Stimulated activated CD4-positive, alpha-beta T cell treated with anti-CD3 and anti-CD28 coated beads, Interleukin-1b, Interleukin-23, amount 100 ng/mL, for 4 hours (primary cell): Measurements from ENCODE around the gene BTBD9.
"Not testable (repeated sequence)": the region's sequence is repeated elsewhere in the genome, so short reads cannot be mapped to it uniquely, and the experiment has no call there.

Experiments
- DNase-seq, 2 donors: peaks; one replicate each; pipeline ENCODE4 v3.0.0-alpha.2; 2020; ENCODE audit warnings: low read depth in 2 of 2

BTBD9 gene

DNA sequence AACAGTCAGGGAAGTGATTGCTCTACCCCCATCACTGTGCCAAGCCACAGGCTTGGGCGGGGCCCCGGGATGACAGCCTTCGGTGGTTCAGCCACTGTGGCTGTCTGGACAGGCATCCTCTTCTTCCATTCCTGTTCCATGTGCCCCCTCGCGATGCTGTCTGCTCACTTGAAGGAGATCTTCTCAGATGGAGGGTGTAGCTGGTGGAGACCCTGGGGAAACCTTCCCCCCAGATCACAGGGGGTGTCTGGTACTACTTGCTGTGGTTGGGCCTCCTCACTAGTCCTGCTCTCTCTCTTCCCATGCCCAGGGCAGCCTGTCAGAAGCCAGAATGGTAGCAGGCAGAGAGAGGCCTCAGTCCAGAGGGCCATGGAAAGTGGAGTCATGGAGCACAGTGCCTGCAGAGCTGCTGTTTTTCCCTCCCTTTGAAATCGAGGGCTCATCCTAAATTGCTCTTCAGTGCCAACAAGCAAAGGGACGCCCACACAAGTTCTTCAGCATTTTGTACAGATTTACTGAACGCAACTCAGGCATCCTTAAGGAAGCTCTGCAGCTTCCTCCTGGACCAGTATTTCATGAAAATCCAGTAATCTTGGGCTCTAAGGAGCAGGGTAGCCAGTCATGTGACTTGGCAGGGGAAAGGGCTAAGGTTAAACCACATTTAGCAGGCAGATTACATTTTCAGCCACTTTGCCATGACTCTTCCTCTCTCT, 493.6 kb downstream of the BTBD9 start:
- no peak for DNase-seq

DNA sequence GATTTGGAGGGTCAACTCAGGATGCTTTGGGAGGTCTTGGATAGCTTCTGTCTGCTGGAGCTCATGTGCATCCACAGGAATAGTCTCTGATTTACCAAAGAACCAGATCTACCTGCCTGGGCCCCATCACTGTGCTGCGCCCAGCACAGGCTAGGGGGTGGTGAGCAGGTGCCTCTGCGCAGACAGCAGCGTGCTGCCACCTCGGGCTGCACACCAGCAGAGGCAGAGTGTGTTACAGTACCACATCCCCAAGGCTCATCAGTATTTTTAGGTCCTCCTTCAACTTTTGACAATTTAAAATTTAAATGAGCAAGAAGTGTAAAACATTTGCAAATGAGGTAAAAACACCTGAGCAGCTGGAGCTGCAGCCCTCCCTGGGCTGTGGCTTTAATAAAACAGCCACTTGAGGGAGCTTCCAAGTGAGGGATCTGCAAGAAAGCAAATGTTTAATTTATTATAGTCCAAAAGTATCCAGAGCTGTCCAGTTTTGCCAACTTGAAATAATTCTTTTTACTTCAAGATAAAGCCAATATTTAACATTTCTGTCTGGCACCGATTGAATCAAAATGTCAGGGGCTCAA, 495.3 kb downstream of the BTBD9 start:
- DNase-seq: no peak

DNA sequence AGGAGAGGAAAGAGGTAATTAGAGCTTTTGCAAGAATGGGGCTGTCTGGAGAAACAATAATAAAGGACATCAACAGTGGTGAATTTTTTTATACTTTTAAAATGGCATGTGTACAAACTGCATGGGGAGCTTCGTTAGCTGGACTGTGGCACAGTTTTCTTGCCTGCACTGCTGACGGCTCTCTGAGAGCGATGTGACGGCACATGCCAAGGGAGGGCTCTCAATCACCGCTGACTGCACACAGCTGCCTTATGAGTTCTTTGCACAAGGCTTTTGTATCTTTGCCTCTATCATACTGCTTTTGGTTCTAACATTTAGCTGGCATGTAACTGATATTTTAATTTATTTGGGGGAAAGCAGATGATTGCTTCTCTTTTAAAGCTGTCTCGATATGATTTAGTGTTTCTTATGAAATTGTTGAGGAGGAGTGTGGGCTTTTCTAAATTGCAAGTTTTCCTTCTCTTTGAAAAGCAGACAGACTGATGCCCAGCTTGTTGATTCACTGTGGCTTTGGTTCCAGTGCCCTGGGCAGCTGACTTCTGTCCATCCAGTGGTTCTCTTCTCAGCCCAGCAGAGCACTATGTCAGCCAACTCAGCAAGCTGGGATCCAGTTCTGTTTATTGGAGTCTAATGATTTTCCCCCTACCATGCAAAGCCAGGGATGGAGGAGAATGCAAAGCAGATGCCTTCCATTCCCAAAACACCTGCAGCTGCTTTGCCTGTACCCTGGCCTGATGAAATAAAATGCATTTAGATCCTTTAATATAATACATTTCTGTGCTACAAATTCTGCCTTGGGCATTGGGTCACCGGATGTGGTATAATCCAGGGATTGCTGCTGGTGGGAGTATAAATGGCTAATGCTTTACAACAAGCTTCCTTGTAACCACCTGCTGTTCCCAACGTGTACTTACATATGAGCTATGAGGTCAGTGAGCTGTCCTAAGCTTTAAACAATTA, 496.3 kb downstream of the BTBD9 start:
- DNase-seq: no peak

DNA sequence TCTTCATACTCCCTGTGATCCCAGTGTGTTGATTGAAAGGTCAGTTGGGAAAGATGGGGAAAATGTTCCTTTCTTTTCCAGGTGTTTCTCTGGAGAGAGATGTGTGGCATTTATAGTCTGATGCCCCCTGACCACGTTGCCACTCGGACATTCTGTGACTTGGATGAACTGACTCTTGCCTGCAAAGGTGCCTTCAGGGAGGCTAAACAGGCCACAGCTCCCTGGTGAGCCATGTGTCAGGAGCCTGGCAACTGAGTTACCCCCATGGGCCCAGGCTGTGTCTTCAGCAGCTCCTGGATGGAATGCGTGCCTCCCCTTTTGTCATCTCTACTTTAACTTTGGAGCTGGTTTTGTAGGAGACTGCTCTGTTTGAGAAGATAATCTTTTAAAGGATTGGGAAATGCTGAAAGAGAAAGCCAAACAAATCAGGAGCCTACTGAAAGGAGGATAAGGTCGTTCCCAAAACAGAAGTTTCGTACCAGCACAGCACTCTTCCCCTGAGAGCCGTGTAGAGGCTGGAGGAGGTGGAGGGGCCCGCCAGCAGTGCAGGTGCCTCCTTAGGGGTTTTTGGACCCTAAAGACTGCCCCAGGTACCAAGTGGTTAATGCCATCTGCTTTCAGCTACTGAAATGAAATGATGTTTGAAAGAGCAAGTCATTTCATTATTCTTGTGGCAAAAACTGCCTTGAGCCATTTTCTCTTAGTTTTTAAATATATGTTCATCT, 497.4 kb downstream of the BTBD9 start:
- no peak for DNase-seq

GRCh38 chr6:38141716-38142115, 498.0 kb downstream of the BTBD9 start:
- DNase-seq: no peak

- no peak for DNase-seq
Observed at GRCh38 chr6:38141085-38141484, 498.6 kb downstream of the BTBD9 start.

DNA sequence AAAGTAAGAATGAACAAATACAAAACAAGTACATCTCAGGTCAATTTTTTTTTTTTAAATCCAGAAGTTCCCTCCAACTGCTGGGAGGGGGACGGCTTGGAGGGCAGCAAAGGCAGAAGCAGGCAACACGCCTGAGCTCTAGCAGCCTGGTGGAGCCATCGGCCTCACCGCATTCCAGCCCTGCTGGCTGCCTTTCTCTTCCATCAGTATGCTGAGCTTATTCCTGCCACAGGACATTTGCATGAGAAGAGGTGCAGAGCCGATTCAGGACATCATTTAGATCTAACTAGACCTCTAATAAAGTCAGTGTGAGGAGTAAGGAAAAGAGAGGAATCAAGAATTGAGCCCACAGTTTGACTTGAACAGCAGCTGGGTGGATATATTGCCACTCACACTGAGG, 501.4 kb downstream of the BTBD9 start:
- DNase-seq: no peak

DNA sequence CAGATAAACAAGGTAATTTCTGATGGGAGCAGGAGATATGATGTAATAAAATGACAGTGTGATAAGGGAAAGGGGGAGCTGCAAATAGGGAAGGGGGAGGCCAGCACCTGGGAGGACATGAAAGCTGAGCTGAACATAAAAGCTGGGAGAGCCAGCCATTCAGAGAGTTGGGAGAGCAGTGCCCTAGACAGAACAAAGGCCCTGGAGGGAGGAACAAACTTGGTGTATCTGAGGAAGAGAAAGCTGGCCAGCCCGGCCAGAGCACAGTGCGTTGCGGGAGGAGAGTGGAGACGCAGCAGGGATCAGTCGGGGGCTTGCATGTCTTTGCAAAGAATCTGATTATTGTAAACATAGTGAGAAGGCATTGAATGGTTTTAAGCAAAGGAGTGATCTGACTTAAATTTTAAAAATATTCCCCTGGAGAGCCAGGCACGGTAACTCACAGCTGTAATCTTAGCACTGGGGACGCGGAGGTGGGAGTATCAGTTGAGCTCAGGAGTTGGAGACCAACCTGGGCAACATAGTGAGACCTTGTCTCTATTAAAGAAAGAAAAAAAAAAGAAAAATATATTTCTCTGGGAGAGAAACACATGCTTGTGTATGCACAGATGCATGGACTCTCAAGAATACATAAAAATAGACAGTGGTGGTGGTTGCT, 502.0 kb downstream of the BTBD9 start:
- DNase-seq: no peak

GRCh38 chr6:38136547-38136946, 503.2 kb downstream of the BTBD9 start:
- no peak for DNase-seq

DNA sequence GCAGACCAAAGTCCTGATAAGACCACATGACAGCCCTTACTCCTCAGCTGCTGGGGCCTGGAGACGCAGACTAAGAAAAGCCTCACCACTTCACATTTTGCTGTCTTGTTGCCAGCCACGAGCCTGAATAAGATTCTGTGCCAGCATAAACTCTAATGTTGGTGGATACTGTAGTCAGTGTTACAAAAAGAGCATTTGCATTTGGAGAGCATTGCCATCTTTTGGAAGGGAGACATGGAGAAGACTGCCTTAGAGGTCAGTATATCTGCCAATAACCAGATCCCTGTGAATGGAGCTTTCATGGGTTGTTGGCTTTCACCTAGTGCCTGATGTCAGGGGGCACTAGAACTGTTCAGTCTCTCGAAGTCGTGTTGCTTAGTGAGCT, 505.0 kb downstream of the BTBD9 start:
- no peak for DNase-seq

GRCh38 chr6:38133932-38134703, 505.6 kb downstream of the BTBD9 start:
- DNase-seq: no peak

- DNase-seq: no peak
Observed at GRCh38 chr6:38131527-38131965, 508.2 kb downstream of the BTBD9 start.

GRCh38 chr6:38127284-38127683, 512.4 kb downstream of the BTBD9 start:
- no peak for DNase-seq

- not testable (repeated sequence) for DNase-seq
Observed at GRCh38 chr6:38124224-38124926, 515.4 kb downstream of the BTBD9 start.

DNA sequence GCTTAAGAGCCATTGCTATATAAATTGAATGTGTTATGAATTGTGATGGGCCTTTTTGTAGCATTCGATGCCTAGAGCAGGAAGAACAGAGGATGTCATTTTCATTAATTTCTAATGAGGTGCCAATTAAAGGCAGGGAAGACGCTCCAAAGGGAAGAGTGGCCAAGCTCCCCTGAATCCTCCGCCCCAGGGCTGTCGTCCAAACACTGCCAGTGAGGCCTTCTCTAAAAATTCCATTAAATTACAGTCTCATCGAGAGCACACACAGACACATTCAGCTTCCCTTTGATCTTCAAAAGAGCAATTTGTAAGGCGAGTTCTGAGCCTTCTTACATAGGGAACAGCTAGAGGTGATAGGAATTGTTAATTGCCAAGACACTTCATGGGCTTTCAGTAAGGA, 520.2 kb downstream of the BTBD9 start:
- no peak for DNase-seq

GRCh38 chr6:38118791-38119365, 520.9 kb downstream of the BTBD9 start:
- DNase-seq: no peak
